WERI-Rb-1 (cell line): ENCODE results near the gene DDX27.

Experiments
- DNase-seq: peaks from one replicate; pipeline ENCODE4 v3.0.0-alpha.2; 2020
- H3K27ac ChIP-seq: fragments of 250-450 bp; sonication (Bioruptor Pico); 2 replicates; pipeline ENCODE4 v1.5.1; 2020; ENCODE audit warnings: mild to moderate bottlenecking, moderate library complexity
- H3K27me3 ChIP-seq: fragments of 250-450 bp; sonication (Bioruptor Pico); 2 replicates; pipeline ENCODE4 v1.5.1; 2021; ENCODE audit warnings: mild to moderate bottlenecking, low read depth, moderate library complexity; ENCODE audit not compliant: insufficient read depth, severe bottlenecking
- H3K36me3 ChIP-seq: fragments of 250-450 bp; sonication (Bioruptor Pico); 2 replicates; pipeline ENCODE4 v1.5.1; 2020; ENCODE audit warnings: mild to moderate bottlenecking, moderate library complexity
- H3K4me3 ChIP-seq: 2 replicates; pipeline ENCODE4 v1.5.1; 2011; ENCODE audit warnings: low read depth, mild to moderate bottlenecking, control low read depth, low read length
- H3K9me3 ChIP-seq: fragments of 250-450 bp; sonication (Bioruptor Pico); 2 replicates; pipeline ENCODE4 v1.5.1; 2021; ENCODE audit warnings: mild to moderate bottlenecking, moderate library complexity; ENCODE audit not compliant: severe bottlenecking
- TF ChIP-seq, protein P1 (sequence below): IDR thresholded peaks from 2 replicates; pipeline ENCODE4 v1.5.1; 2011; ENCODE audit warnings: low read depth, mild to moderate bottlenecking, control low read depth, inconsistent platforms, low read length

DDX27 gene

DNA sequence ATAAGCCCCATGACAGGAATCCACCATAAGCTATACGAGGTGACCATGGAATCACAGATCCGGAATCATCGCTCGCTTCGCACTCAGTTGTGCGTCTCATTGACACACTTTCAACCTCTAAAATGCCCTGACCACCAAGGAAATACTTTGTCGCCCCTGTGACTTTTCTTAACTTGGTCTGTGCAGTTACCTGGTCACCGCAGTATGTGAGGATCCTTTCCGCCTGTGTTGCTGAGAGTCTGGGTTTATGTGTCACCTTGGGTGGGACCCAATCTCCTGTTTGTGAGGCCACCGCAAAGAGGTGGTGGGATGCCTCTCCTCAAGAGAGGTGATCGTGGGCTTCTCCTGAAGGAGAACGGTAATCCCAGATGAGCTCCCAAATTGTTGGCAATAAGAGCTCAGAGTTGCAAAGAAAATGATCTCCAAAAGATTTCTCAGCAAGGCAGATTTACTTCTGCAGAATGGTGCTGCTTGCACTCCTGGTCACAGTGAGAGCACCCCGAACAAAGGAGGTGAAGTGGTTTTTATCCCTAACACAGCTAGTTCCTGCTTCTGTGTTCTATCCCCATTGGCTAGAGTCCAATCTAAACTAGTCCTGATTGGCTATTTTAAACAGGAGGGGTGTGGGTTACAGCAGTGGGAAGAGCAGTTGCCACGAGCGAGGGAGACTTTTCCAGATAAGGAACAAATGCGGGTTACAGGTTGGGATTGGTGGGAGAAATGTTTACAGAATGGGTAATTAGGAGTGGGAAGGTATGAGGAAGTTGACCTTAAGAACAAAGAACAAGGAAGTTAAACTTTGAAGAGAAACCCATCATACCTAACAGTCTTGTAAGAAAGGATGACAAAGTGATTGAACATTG is 67.7 kb downstream of the DDX27 start:
- H3K4me3 ChIP-seq: no peak overlapping the region
- H3K27ac ChIP-seq: no peak overlapping the region
- H3K27me3 ChIP-seq: no peaks in the 10 kb centered on the region
- TF ChIP-seq, protein P1, sequence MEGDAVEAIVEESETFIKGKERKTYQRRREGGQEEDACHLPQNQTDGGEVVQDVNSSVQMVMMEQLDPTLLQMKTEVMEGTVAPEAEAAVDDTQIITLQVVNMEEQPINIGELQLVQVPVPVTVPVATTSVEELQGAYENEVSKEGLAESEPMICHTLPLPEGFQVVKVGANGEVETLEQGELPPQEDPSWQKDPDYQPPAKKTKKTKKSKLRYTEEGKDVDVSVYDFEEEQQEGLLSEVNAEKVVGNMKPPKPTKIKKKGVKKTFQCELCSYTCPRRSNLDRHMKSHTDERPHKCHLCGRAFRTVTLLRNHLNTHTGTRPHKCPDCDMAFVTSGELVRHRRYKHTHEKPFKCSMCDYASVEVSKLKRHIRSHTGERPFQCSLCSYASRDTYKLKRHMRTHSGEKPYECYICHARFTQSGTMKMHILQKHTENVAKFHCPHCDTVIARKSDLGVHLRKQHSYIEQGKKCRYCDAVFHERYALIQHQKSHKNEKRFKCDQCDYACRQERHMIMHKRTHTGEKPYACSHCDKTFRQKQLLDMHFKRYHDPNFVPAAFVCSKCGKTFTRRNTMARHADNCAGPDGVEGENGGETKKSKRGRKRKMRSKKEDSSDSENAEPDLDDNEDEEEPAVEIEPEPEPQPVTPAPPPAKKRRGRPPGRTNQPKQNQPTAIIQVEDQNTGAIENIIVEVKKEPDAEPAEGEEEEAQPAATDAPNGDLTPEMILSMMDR: no peak
- no peaks in the 10 kb centered on the region for H3K9me3 ChIP-seq
- peaks cover 99% of the 10 kb centered on the region for H3K36me3 ChIP-seq
- no peak for DNase-seq

DNA sequence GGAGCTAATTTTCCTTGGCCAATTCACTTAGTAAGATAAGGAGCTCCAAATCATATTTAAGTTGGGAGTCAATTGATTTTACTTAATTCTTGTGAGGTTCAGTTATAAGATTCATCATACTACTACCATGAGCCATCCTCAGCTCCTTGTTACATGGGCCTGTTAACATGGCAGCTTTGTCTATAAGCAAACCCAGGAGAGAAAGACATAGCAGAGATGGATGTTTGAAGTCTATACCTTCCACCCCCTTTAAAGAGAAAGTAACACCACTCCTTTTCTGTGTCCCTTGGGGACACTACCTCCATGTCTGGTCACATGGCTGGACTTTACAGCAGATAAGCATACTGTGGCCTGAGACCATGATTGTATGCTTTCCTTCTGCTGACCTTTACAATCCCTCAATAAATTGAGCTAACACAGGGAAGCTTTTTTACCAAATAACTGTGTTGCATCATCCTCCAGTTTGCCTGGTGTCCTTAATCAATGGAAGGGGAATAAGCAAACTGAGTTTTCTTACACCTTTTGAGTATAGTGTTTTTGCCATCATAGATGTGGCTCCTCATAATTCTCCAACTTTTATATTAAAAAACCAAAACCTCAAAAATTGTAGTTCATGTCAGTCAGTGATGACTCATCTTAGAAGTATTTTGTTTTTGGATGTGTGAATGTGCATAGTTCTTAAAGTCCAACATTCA is 68.5 kb downstream of the DDX27 start:
- H3K27ac ChIP-seq: no peak overlapping the region
- no peak for DNase-seq
- H3K4me3 ChIP-seq: no peak overlapping the region
- H3K9me3 ChIP-seq: no peaks in the 10 kb centered on the region
- TF ChIP-seq, protein P1: no peak
- no peaks in the 10 kb centered on the region for H3K27me3 ChIP-seq
- H3K36me3 ChIP-seq: peaks cover 99% of the 10 kb centered on the region

DNA sequence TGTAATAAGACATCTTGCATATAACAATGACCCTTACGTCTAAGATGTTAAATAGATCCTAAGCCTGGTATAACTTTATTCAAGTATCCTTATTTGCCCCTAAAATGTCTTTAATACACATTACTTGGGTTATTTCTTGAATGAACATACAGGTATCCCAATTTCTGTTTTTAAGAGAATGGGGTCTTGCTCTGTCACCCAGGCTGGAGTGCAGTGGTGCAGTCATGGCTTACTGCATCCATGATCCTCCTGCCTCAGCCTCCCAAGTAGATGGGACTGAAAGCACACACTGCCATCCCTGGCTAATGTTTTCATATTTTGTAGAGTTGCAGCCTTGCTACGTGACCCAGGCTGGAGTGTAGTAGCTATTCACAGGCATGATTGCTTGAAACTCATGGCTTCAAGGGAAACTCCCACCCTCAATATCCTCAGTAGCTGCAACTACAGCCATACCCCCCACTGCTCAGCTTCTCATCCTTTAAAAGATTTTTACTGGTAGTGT is 69.1 kb downstream of the DDX27 start:
- no peaks in the 10 kb centered on the region for H3K9me3 ChIP-seq
- TF ChIP-seq, protein P1: no peak
- H3K27ac ChIP-seq: no peak overlapping the region
- H3K36me3 ChIP-seq: peaks cover 94% of the 10 kb centered on the region
- H3K4me3 ChIP-seq: no peak overlapping the region
- no peak for DNase-seq
- H3K27me3 ChIP-seq: no peaks in the 10 kb centered on the region

DNA sequence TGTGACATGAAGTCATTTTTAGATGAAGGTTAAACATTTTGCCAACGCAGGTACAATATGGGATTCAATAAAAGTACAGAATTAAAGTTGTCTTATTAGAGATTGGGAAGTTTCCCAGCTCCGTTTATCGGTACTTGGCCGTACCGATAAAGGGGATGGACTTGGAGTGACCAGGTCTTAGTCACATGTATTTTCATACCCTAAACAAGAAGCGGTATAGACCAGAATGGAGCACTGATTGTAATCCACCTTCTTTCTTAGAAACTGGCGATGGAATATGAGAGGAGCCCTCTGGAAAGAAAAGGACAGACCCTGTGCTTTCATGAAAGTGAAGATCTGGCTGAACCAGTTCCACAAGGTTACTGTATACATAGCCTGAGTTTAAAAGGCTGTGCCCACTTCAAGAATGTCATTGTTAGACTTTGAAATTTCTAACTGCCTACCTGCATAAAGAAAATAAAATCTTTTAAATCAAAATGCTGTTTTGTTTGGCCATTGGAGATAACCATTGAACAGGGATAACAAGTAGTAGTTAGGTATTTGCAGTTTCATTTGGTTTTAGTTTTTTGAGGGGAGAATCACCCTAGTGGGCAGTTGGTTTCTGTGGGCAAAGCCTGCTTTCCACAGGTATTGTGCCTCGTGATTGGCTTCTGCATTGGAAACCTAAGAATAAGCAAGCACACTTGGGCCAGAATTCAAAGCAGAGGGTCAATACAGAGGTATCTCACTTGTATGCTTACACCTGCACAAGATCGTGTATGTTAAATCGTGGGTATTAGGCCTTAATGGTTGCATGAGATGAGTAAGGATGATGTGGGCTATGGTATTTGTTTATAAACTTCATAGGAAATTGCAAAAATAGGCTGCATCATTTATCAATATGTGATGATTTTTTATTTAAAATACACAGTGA is 69.8 kb downstream of the DDX27 start:
- Histone ChIP-seq H3K9me3 (no peaks in the 10 kb centered on the region), H3K4me3 (no peak overlapping the region), H3K36me3 (peaks cover 86% of the 10 kb centered on the region), H3K27ac (no peak overlapping the region), H3K27me3 (no peaks in the 10 kb centered on the region)
- TF ChIP-seq, protein P1: no peak
- no peak for DNase-seq

DNA sequence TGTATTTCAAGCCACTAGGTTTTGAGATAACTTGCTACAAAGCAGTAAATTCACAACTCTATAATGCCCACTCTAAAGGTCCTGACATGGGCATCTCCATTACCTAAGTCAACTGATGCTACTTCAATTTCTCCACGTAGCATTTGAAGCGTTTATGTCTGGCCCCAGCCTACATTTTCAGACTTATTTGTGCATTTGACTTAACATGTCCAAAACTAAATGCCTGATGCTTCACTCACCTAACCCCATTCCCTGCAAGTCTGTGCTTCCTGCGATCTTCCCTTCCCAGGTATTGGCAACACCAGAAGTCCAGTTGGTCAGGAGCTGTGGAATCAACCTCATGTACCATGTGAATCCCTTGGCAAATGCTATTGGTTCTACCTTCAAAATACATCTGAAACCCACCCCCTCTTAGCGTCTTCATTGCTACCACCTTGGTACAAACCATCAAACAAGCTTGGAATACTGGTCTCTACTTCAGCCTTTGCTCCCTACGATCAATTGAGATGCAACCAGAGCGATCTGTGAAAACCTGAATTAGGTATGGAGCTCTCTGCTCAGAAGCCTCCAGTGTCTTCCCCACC is 71.5 kb downstream of the DDX27 start:
- Histone ChIP-seq H3K27ac (no peak overlapping the region), H3K36me3 (peaks cover 75% of the 10 kb centered on the region), H3K9me3 (no peaks in the 10 kb centered on the region), H3K27me3 (no peaks in the 10 kb centered on the region), H3K4me3 (no peak overlapping the region)
- TF ChIP-seq, protein P1: no peak
- no peak for DNase-seq
